Colonic mucosa (tissue), 4 donors: Measurements from ENCODE around the gene BEND3. TPM values are rescaled to one million over a fixed set of nuclear protein-coding genes. Genes with fewer than 3 reads are reported as not detected.
A peak's percentile ranks its signal among the peaks of the same experiment; 100 is the strongest.

Source experiments
- DNase-seq: peaks from one replicate; pipeline ENCODE4 v3.0.0-alpha.2; 2020
- H3K27ac ChIP-seq: fragments of 200-600 bp; one replicate; pipeline ENCODE4 v1.8.0; 2021
- H3K27me3 ChIP-seq: fragments of 200-600 bp; one replicate; pipeline ENCODE4 v1.8.0; 2021
- H3K36me3 ChIP-seq: fragments of 200-600 bp; one replicate; pipeline ENCODE4 v1.8.0; 2021
- H3K4me1 ChIP-seq: fragments of 200-600 bp; one replicate; pipeline ENCODE4 v1.8.0; 2021; ENCODE audit warnings: mild to moderate bottlenecking
- H3K4me3 ChIP-seq: fragments of 200-600 bp; one replicate; pipeline ENCODE4 v1.8.0; 2021
- H3K9ac ChIP-seq, 2 donors: one replicate each; pipeline ENCODE4 v1.7.0; 2013; ENCODE audit warnings: control low read depth in 2 of 2, low read depth in 2 of 2, low read length in 2 of 2
- H3K9me3 ChIP-seq: fragments of 200-600 bp; one replicate; pipeline ENCODE4 v1.8.0; 2021
- intact Hi-C: fragments of 100-400 bp; cut with DNase I; formaldehyde crosslinking; loops from one replicate; pipeline ENCODE4 v1.14.1; 2022
- total RNA-seq, 2 donors: library from RNA; stranded (reverse); fragmentation: NEBNext Ultra II Directional in 1 of 2; extraction: Animal tissue kit (Norgen Biotek cat#: 25700) in 1 of 2; gene quantifications; one replicate each; pipeline ENCODE4 v1.2.1, GENCODE V29; 2021
- TF ChIP-seq, protein P1 (sequence below): fragments of 200-600 bp; IDR thresholded peaks from one replicate; pipeline ENCODE4 v1.8.0; 2022; ENCODE audit warnings: antibody characterized with exemption, mild to moderate bottlenecking
- donor health status: healthy.
- donor health status: DM: no; HTN: no; CAD: no.
- donor health status: DM: no; HTN: no; CAD: no.

The BEND3 gene
- total RNA-seq, 2 donors from 2014 or later: 4.4 to 11.2 TPM

DNA sequence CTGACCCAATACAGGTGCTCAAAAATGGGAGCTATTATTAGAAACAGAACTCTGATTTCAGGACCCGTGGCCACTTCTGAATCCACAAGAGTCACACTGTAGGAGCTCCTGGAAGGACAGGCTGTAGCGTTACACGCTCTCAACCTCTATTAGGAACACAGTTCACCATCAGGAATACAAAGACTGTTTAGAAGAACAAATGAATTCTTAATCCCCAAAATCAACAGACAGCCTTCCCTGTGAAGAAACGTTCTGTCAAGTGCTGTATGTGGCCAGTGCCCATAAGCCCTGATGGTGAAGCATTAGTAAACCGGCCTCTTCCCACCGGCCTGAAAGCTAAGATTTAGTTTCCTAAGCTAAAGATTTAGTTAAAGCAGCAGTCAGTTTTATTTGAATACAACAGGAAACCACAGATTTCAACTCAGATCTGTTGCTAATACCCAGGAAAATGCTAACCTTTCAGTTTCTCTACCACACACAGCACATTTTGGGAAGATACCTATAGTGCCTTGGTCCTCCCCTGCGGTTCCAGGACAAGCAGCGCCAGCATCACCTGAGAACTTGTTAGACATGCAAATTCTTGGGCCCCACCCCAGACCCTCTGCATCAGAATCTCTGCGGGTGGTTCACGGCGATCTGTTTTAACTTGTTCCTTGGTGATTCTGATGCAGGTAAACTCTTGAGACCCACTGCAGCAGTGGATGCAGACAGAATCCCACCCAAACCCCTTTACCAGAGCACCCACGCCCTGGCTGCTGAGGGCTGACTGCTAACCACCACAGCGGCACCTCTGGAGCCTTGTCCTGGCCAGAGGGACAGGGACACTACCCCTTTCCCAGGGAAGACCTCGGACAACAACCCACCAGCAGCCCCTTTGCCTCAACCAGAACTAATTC is 53.9 kb downstream of the BEND3 start:
- H3K36me3 ChIP-seq: no peaks in the 10 kb centered on the region
- H3K4me3 ChIP-seq: no peak overlapping the region
- no peaks in the 10 kb centered on the region for H3K4me1 ChIP-seq
- TF ChIP-seq, protein P1, sequence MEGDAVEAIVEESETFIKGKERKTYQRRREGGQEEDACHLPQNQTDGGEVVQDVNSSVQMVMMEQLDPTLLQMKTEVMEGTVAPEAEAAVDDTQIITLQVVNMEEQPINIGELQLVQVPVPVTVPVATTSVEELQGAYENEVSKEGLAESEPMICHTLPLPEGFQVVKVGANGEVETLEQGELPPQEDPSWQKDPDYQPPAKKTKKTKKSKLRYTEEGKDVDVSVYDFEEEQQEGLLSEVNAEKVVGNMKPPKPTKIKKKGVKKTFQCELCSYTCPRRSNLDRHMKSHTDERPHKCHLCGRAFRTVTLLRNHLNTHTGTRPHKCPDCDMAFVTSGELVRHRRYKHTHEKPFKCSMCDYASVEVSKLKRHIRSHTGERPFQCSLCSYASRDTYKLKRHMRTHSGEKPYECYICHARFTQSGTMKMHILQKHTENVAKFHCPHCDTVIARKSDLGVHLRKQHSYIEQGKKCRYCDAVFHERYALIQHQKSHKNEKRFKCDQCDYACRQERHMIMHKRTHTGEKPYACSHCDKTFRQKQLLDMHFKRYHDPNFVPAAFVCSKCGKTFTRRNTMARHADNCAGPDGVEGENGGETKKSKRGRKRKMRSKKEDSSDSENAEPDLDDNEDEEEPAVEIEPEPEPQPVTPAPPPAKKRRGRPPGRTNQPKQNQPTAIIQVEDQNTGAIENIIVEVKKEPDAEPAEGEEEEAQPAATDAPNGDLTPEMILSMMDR: no peak
- no peaks in the 10 kb centered on the region for H3K27me3 ChIP-seq
- no peak overlapping the region for H3K27ac ChIP-seq
- H3K9me3 ChIP-seq: no peaks in the 10 kb centered on the region
- DNase-seq: no peak
- H3K9ac ChIP-seq: peak overlapping the region in 1 of 2 donors; percentile 12
- intact Hi-C loops: no loop called here

DNA sequence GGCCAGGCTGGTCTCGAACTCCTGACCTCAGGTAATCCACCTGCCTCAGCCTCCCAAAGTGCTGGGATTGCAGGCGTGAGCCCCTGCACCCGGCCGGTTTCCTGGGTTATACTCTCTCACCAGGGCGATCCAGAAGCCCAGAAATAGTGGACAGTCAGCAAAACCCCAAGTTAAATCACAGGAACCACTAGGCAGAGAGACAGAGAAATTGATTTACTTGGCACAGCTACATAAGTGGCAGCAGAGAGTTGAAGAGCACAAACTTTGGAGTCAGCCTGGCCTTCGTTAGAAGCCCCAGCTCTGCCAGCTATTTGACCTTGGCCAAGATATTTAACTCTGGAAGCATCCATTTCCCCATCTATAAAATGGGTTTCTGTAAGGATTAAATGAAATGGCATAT is 54.6 kb downstream of the BEND3 start:
- Histone ChIP-seq H3K27ac (no peak overlapping the region), H3K36me3 (no peaks in the 10 kb centered on the region), H3K9ac (no peak overlapping the region), H3K4me1 (no peaks in the 10 kb centered on the region), H3K9me3 (no peaks in the 10 kb centered on the region), H3K4me3 (no peak overlapping the region), H3K27me3 (no peaks in the 10 kb centered on the region)
- TF ChIP-seq, protein P1: no peak
- DNase-seq: no peak
- intact Hi-C loops: no loop called here

DNA sequence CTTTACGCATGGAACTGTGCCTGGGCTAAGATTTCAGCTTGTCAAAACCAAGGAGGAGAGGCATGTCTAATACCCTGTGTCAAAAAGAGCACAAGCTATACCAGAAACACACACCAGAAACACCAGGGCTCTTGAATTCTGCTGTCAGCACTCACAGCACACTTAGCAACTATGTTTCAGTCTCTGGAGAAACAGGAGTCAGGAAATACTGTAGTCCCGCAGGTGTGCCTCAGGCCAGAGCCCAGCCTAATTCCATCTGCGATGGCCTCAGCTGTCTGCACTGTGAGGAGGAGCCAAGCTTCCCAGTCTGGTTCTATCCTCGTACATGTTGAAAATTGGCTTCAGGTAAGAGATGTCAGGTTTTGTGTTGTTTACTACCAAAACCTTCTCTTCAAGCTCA is 55.7 kb downstream of the BEND3 start:
- Histone ChIP-seq H3K36me3 (no peaks in the 10 kb centered on the region), H3K27me3 (no peaks in the 10 kb centered on the region), H3K9ac (no peak overlapping the region), H3K4me1 (no peaks in the 10 kb centered on the region), H3K4me3 (no peak overlapping the region), H3K9me3 (no peaks in the 10 kb centered on the region), H3K27ac (no peak overlapping the region)
- DNase-seq: no peak
- TF ChIP-seq, protein P1: no peak
- intact Hi-C loops: no loop called here

DNA sequence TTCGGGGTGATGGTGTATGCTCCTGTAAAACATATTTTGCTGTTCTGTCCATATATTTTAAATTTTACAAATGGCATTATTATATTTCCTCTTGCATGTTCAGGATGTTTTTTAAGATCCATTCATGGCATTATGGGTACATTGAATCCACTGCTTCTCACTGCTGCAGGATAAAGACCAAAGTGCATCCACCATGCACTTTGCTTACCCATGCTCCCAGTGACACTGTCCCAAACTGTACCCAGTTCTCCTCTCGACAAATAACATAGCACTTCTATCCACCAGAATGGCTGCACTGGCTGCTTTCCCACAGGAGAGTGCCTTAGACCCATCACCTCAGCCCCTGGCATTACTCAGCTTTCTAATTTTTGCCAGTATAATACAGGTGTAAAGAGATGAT is 57.6 kb downstream of the BEND3 start:
- intact Hi-C loops: no loop called here

DNA sequence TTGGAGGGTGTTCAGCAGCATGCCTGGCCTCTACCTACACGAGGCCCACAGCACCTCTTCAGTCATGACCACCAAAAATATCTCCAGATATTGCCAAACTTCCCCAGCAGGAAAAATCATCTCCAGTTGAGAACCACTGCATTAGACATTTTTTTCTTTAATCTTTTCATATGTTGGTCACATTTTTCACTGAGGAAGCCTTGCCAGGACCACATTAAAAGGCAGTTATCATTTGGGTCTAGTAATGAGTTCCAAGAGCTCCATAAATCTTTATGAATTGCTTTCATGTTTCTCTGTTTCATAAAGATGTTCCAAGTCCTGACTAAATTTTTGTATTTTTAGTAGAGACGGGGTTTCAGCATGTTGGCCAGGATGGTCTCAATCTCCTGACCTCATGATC is 58.5 kb downstream of the BEND3 start:
- H3K27ac ChIP-seq: no peak overlapping the region
- intact Hi-C loops: no loop called here

More for the DNA sequence above, 57.6 kb downstream of the BEND3 start:
- H3K36me3 ChIP-seq: no peaks in the 10 kb centered on the region
- DNase-seq: no peak
- H3K27ac ChIP-seq: no peak overlapping the region
- no peaks in the 10 kb centered on the region for H3K27me3 ChIP-seq
- no peak overlapping the region for H3K9ac ChIP-seq
- H3K4me3 ChIP-seq: no peak overlapping the region
- TF ChIP-seq, protein P1: no peak
- H3K9me3 ChIP-seq: no peaks in the 10 kb centered on the region
- no peaks in the 10 kb centered on the region for H3K4me1 ChIP-seq

More for the DNA sequence above, 58.5 kb downstream of the BEND3 start:
- no peaks in the 10 kb centered on the region for H3K9me3 ChIP-seq
- H3K27me3 ChIP-seq: no peaks in the 10 kb centered on the region
- no peaks in the 10 kb centered on the region for H3K36me3 ChIP-seq
- no peak overlapping the region for H3K9ac ChIP-seq
- no peak for DNase-seq
- TF ChIP-seq, protein P1: no peak
- no peaks in the 10 kb centered on the region for H3K4me1 ChIP-seq
- no peak overlapping the region for H3K4me3 ChIP-seq
